KMS-11 (cell line): ENCODE results near the gene PRXL2B.

Source experiments
- H2AFZ ChIP-seq: fragments of 200-600 bp; sonication (generic); 2 replicates; pipeline ENCODE4 v1.6.1; 2016; ENCODE audit warnings: antibody characterized with exemption, mixed run types, low read depth
- H3K27ac ChIP-seq: fragments of 200-600 bp; sonication (generic); 2 replicates; pipeline ENCODE4 v1.6.1; 2016; ENCODE audit warnings: mild to moderate bottlenecking, mixed run types
- H3K27me3 ChIP-seq: fragments of 200-600 bp; sonication (generic); 2 replicates; pipeline ENCODE4 v1.6.1; 2017; ENCODE audit warnings: mild to moderate bottlenecking, low read depth, mixed run types, moderate library complexity; ENCODE audit not compliant: insufficient read depth
- H3K36me3 ChIP-seq: fragments of 200-600 bp; sonication (generic); 2 replicates; pipeline ENCODE4 v1.6.1; 2017; ENCODE audit warnings: mild to moderate bottlenecking, mixed run types; ENCODE audit not compliant: insufficient read depth
- H3K4me1 ChIP-seq: fragments of 200-600 bp; sonication (generic); 2 replicates; pipeline ENCODE4 v1.6.1; 2016; ENCODE audit warnings: mild to moderate bottlenecking, low read depth, mixed run types; ENCODE audit not compliant: poor library complexity, severe bottlenecking
- H3K4me2 ChIP-seq: fragments of 200-600 bp; sonication (generic); 2 replicates; pipeline ENCODE4 v1.7.0; 2016; ENCODE audit warnings: mild to moderate bottlenecking, mixed run types
- H3K4me3 ChIP-seq: fragments of 200-600 bp; sonication (generic); IDR thresholded peaks from 2 replicates; pipeline ENCODE4 v1.6.1; 2017; ENCODE audit warnings: low read depth, low read length, mixed read lengths; ENCODE audit not compliant: insufficient read depth
- H3K79me2 ChIP-seq: fragments of 200-600 bp; sonication (generic); 2 replicates; pipeline ENCODE4 v1.6.1; 2016; ENCODE audit warnings: low read depth, mixed run types; ENCODE audit not compliant: insufficient read depth
- H3K9ac ChIP-seq: fragments of 200-600 bp; sonication (generic); 2 replicates; pipeline ENCODE4 v1.6.1; 2016; ENCODE audit warnings: mild to moderate bottlenecking, mixed run types
- H4K20me1 ChIP-seq: fragments of 200-600 bp; sonication (generic); 2 replicates; pipeline ENCODE4 v1.6.1; 2016; ENCODE audit warnings: mild to moderate bottlenecking, mixed run types; ENCODE audit not compliant: insufficient read depth
- CTCF ChIP-seq: fragments of 200-600 bp; sonication (generic); conservative IDR thresholded peaks from 2 replicates; pipeline ENCODE4 v1.6.1; 2017; ENCODE audit warnings: low read depth, mild to moderate bottlenecking, antibody characterized with exemption, low read length, moderate library complexity, mixed read lengths

The PRXL2B gene

GRCh38 chr1:2598329-2598931, 11.9 kb downstream of the PRXL2B start:
- TF ChIP-seq CTCF = no peak
- Histone ChIP-seq H3K4me1 (no peaks in the 10 kb centered on the region), H3K36me3 (no peaks in the 10 kb centered on the region), H4K20me1 (no peaks in the 10 kb centered on the region), H3K9ac (no peak overlapping the region), H2AFZ (no peak overlapping the region), H3K4me3 (no peak overlapping the region), H3K79me2 (no peaks in the 10 kb centered on the region), H3K4me2 (no peak overlapping the region), H3K27ac (no peak overlapping the region), H3K27me3 (peaks cover 95% of the 10 kb centered on the region)

- Histone ChIP-seq H3K4me1 (no peaks in the 10 kb centered on the region), H3K9ac (no peak overlapping the region), H3K27me3 (peaks cover 89% of the 10 kb centered on the region)
These were observed 15.2 kb downstream of the PRXL2B start for GRCh38 chr1:2601721-2602303.

GRCh38 chr1:2602311-2602835, 15.8 kb downstream of the PRXL2B start:
- H3K4me1 ChIP-seq = no peaks in the 10 kb centered on the region
- no peaks in the 10 kb centered on the region for H4K20me1 ChIP-seq
- H3K36me3 ChIP-seq = no peaks in the 10 kb centered on the region
- no peak overlapping the region for H2AFZ ChIP-seq
- no peak overlapping the region for H3K4me3 ChIP-seq
- H3K4me2 ChIP-seq = no peak overlapping the region
- no peaks in the 10 kb centered on the region for H3K79me2 ChIP-seq
- no peak overlapping the region for H3K27ac ChIP-seq
- H3K27me3 ChIP-seq = peaks cover 87% of the 10 kb centered on the region
- no peak overlapping the region for H3K9ac ChIP-seq
- no peak for TF ChIP-seq CTCF

More at GRCh38 chr1:2601721-2602303, 15.2 kb downstream of the PRXL2B start:
- Histone ChIP-seq H3K79me2 (no peaks in the 10 kb centered on the region), H4K20me1 (no peaks in the 10 kb centered on the region), H3K36me3 (no peaks in the 10 kb centered on the region), H3K4me3 (no peak overlapping the region), H2AFZ (no peak overlapping the region), H3K27ac (no peak overlapping the region), H3K4me2 (no peak overlapping the region)
- no peak for TF ChIP-seq CTCF

- no peaks in the 10 kb centered on the region for H3K4me1 ChIP-seq
- no peak overlapping the region for H3K4me2 ChIP-seq
- no peaks in the 10 kb centered on the region for H3K36me3 ChIP-seq
- no peak for TF ChIP-seq CTCF
- no peak overlapping the region for H3K9ac ChIP-seq
- H3K27ac ChIP-seq = no peak overlapping the region
- no peaks in the 10 kb centered on the region for H4K20me1 ChIP-seq
- no peak overlapping the region for H2AFZ ChIP-seq
- H3K79me2 ChIP-seq = no peaks in the 10 kb centered on the region
- H3K27me3 ChIP-seq = peaks cover 81% of the 10 kb centered on the region
- H3K4me3 ChIP-seq = no peak overlapping the region
These were observed 16.4 kb downstream of the PRXL2B start for GRCh38 chr1:2602866-2603520.
